IPS DF 4.7 (cell line): ENCODE measurements around the gene CSNK2A1.
"Not testable (repeated sequence)": the region's sequence is repeated elsewhere in the genome, so short reads cannot be mapped to it uniquely, and the experiment has no call there.

Experiments used
- DNase-seq: peaks from one replicate; pipeline ENCODE4 v3.0.0-alpha.2; 2013; ENCODE audit warnings: low spot score; ENCODE audit errors: extremely low read depth

The CSNK2A1 gene

DNA sequence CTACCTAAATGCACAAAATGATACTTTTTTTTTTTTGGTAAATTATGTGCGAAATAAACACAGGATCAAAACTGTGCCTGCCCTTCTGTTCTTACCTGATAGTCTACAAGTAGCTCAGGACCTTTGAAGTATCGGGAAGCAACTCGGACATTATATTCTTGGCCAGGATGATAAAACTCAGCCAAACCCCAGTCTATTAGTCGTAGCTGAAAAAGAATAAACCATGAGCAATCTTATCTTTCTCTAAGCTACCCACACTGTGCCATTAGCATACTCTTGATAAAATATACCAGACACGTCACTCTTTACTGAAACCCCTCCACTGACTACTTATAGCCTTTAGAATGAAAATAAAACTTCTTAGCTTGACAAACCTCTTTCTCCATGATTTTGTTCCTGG lies 51.4 kb downstream of the CSNK2A1 start:
- no peak for DNase-seq

GRCh38 chr20:487655-488054 lies 55.9 kb downstream of the CSNK2A1 start:
- DNase-seq = no peak

DNA sequence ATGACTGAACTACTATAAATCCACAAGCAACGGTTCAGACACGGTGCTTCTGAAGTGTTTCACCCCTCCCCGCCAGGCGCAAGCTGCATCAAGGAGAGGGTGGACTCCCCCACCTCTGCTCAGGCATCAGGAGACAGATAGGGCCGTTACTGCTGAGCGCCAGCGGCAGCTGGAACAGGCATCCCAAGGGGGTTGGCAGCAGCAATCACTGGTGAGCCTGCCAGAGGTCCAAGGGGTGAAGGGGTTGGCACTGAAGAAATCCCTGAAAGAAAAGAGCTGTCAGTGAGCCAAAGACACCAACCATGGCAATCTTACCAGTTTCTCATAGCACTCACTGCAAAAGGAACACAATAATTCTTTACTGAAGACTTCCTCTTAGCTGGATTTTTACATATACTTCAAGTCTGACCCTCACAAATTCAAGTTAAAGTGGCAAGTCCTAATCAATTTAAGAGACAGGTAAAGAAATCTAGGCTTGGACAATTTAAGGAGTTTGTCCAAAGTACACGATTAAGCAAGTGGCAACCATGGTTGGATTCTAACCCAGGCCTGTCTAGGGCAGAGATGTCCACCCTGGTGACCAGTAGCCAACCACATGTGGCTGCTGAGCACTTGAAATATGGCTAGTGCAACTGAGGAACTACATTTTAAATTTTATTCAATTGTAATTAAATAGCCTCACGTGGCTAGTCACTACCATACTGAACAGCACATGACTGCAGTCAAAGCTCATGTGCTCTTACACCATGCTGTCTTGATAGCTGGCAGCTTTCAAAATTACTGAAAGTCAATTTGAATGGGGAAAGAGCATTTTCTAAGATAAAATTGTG lies 59.6 kb downstream of the CSNK2A1 start:
- DNase-seq = no peak

GRCh38 chr20:481167-481566 lies 62.4 kb downstream of the CSNK2A1 start:
- no peak for DNase-seq

- DNase-seq = no peak
Observed at GRCh38 chr20:480044-480443, 63.5 kb downstream of the CSNK2A1 start.

DNA sequence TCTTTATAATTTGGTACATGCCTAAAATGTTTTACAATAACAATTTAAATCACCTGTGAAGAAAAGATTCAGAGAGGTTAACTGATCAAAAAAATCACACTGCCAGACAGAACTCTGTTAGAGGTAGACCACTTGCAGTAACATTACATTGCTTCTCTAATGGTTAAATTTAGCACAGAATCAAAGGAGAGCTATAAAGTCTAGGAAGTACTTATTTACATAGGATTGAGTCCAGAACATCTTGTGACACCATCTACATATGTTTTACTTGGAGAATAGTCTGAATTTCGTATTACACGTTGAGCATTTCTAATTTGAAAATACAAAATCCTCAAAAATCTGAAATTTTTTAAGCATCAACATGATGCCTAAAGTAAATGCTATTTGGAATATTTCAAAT lies 64.1 kb downstream of the CSNK2A1 start:
- no peak for DNase-seq

GRCh38 chr20:478949-479429 lies 64.6 kb downstream of the CSNK2A1 start:
- DNase-seq = no peak

GRCh38 chr20:478010-478948 lies 65.3 kb downstream of the CSNK2A1 start:
- DNase-seq = no peak

GRCh38 chr20:476561-477249 lies 66.9 kb downstream of the CSNK2A1 start:
- not testable (repeated sequence) for DNase-seq

- no peak for DNase-seq
Observed at GRCh38 chr20:475463-476357, 67.9 kb downstream of the CSNK2A1 start.

DNA sequence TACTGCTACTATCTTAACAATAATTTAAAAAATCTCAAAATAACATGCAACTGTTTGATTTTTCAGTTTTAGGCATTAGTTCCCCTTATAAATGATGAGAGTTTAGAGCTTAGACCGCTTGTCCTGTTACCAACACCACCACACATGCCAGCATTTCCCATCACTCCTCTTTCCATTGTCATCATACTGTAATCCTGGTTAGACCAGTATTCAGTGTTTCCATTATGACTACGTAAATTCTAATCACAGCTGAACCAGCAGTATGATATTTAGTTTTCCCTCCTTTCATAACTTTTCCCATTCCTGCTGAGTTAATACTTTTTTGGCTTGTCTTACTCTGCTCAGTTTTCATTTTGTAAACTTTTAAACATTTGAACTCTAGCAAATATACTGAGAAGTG lies 69.0 kb downstream of the CSNK2A1 start:
- DNase-seq = no peak

DNA sequence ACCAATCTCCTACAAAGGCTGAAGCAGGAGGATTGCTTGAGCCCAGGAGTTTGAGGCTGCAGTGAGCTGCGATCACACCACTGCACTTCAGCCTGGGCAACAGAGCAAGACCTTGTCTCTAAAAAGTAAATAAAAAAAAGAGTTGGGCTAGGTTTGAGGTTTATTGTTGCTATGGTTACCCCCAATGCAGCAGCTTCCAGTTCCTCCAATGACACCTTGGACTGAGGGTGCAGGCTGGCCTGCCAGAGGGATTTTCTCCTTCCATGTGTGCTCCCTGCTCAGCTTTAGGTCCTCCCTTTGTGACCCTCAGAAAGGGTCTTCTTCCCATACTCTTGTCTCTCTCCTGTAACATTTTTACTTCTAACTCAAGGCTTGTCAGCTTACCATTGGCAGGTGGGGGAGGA lies 70.7 kb downstream of the CSNK2A1 start:
- no peak for DNase-seq

GRCh38 chr20:472137-472846 lies 71.3 kb downstream of the CSNK2A1 start:
- no peak for DNase-seq

- DNase-seq = no peak
Observed at GRCh38 chr20:469746-470490, 73.7 kb downstream of the CSNK2A1 start.

GRCh38 chr20:467755-468154 lies 75.8 kb downstream of the CSNK2A1 start:
- no peak for DNase-seq

- peak; percentile 28 for DNase-seq
Observed at GRCh38 chr20:462199-462991, 81.2 kb downstream of the CSNK2A1 start, which contains the start of gene TBC1D20. TBC1D20 (minus strand) TSS chr20:462533; CDS start chr20:462405, 128 bp downstream.

DNA sequence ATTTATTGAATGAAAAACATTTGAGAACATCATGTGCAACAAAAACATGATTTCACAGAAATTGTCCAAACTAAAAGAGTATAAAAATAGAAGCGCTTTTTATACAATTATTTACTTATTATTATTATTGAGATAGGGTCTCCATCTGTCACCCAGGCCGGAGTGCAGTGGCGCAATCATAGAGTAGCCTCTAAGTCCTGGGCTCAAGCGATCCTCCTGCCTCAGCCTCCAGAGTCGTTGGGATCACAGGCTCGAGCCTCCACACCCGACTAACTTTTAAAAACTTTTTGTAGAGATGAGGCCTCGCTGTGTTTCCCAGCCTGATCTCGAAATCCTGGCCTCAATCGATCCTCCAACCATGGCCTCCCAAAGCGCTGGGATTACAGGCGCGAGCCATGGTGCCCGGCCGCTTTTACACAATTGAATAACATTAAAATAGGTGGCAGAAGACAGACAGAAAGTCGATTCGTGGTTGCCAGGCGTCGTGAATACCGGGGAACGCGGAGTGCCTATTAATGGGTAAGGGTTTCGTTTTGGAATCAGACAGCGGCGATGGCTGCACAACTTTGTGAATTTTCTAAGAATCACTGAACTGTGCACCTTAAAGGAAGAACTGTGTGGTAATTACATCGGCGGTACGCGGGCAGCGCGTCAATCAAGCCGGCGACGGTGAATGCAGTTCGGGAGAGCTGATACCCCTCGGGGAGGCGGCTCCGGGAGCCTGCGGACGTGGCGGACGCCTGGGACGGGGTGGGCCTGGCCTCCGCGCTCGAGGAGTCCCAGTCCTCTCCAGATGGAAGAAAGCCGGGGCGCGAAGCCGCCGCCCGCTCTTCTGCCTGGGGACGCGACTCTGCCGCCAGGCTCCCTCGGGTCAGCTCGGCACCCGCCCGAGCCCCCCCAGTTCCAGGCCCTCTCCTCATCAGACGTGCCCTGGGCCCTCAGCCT lies 82.1 kb downstream of the CSNK2A1 start:
- no peak for DNase-seq
